ENCODE measurements around the gene FKBP5.
A peak's percentile ranks its signal among the peaks of the same experiment; 100 is the strongest.
"Not testable (repeated sequence)": the region's sequence is repeated elsewhere in the genome, so short reads cannot be mapped to it uniquely, and the experiment has no call there.

FKBP5 gene

DNA sequence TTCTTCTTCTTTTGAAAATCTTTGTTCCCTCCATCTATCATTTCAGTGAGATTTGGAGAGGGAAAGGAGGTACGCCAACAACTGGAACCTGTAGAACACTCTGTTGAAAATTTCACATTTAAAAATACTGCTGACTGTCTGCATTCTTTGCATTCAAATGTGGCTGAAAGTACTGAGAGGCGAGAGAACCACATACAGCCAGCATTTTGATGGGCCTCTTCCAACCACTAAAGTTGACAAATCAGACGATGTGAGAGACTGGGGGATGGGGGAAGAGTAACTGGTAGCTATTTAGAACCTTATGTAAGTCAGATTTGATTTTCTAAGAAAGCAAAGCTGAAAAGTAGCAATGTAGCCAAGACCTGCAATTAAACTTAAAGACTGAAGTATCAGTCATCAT is 77.5 kb downstream of the FKBP5 start:
- DNase-seq (ENCODE audit: low read depth): peak; percentile 80

DNA sequence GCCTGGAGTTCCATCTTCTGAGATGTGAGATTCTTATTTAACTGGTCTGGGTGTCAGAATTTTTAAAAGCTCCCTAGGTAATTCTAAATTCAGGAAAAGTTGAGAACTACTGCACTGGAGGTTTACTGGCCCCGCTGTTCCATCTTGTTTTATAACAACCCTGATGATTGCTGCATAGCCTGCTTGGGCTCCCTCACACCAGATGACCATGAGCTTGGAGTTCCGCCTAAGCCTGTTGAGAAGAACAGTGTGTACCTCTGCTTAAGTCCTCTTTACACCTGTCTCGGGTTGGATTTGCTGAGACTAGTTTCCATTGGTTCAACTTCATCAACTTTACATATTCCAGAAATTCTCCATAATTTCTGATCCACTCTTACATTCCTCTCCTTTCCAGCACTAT is 77.9 kb downstream of the FKBP5 start:
- no peak for DNase-seq (ENCODE audit: low read depth)

DNA sequence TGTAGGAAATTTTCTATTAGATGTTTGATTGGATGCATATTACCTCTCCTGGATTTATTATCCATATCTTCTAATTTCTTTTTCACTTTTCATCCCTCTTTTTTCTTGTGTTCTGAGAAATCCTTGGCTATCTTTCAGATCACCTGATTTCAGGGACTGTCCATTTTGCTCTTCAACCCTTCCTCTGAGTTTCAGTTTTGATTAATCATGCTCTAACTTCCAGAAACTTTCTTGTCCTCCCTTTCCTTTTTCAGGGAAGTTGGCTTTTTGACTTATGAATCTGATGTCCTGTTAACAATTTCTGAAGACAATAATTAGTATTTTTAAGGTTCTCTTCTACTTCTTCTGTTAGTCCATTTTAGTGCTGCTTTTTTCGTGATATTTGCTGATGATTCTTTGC is 79.1 kb downstream of the FKBP5 start:
- no peak for DNase-seq (ENCODE audit: low read depth)

DNA sequence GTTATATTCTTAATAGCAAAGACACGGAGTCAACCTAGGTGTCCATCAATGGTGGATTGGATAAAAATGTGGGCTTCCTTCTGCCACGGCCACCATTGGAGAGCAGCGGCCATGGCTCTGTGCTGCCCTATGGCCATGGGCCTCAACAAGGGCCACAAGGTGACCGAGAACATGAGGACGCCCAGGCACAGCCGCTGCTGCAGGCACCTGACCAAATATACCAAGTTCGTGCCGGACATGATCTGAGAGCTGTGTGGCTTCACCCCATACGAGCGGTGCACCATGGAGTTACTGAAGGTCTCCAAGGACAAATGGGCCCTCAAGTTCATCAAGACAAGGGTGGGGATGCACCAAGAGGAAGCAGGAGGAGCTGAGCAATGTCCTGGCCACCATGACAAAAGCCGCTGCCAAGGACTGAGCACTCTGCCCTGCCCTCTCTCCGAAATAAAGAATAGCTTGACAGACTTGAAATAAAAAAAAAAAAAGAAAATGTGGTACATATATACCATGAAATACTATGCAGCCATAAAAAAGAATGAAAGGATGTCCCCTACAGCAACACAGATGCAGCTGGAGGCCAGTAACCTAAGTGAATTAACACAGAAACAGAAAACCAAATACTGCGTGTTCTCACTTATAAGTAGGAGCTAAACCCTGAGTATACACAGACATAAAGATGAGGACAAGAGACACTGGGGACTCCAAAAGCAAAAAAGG is 81.0 kb downstream of the FKBP5 start:
- DNase-seq (ENCODE audit: low read depth): no peak

DNA sequence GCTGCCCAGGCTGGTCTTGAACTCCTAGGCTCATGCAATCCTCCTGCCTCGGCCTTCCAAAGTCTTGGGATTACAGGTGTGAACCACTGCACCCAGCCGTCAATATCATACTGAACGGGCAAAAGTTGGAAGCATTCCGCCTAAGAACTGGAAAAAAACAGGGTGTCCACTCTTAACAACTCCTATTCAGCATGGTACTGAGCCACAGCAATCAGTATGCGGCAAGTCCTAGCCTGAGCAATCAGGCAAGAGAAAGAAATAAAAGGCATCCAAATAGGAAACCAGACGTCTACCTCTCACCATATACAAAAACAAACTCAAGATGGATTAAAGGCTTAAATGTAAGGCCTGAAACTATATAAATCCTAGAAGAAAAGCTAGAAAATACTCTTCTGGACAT is 83.1 kb downstream of the FKBP5 start:
- DNase-seq (ENCODE audit: low read depth): no peak

DNA sequence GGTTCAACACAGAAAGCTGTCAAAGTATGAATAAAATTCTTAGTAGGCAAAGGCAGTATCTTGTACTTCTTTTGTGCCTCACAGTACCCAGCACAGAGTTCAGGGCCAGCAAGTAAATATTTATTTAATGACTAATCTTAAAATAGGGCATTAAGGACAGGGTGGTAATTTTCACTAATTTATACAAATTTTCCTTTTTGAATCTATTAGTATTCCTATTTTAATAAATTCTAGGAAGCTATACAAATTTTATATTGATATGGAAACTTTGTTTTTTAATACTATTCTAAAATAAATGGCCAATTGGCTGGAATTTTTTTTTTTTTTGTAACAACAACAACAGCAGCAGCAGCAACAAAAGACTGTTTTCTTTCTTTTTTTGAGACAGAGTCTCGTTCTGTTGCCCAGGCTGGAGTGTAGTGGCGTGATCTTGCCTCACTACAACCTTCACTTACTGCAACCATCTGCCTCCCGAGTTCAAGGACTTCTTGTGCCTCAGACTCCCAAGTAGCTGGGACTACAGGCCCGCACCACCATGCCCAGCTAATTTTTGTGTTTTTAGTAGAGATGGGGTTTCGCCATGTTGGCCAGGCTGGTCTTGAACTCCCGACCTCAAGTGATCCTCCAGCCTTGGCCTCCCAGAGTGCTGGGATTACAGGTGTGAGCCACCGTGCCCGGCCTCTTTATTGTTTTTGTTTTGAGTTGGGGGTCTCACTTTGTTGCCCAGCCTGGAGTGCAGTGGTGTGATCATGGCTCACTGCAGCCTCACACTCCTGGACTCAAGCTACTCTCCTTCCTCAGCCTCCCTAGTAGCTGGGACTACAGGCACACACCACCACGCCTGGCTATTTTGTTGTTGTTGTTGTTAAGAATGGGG is 85.2 kb downstream of the FKBP5 start:
- DNase-seq (ENCODE audit: low read depth): peak; percentile 37

DNA sequence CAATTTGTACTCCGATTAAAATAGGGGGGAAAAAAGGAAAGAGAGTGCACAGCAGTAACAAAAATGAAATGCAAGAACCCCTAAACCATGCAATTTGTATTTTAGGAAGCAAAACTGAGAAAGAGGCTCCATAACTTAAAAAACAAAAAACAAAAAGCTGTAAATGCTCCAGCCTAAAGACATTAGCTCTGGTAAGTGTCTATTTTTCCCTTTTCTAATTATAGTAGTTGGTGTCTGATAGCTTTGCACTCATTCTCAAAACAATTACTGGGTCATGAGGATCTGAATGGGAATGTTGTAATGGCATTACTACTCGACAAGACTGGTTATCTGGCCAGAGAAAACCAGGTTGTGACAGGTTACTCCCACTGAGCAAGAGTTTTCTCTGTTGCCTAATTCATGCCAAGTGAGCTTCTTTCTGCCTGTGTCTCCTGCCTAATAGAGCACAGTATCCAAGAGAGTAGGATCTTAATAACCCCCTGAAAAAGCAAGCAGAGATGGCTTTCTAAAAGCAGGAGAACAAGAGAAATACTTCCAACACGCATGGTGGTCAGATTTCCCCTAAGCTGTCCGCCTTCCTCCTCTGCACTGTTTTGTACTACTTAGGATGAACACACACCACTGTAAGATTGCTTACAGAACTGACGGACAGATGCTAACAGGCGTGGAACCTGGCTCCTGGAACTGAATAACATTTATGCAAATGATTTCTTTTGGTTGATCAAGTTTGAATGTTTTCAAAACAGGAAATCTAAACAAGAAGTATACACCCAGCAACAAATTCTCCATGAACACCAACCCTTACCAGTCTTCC is 86.4 kb downstream of the FKBP5 start:
- DNase-seq (ENCODE audit: low read depth): peak; percentile 51

DNA sequence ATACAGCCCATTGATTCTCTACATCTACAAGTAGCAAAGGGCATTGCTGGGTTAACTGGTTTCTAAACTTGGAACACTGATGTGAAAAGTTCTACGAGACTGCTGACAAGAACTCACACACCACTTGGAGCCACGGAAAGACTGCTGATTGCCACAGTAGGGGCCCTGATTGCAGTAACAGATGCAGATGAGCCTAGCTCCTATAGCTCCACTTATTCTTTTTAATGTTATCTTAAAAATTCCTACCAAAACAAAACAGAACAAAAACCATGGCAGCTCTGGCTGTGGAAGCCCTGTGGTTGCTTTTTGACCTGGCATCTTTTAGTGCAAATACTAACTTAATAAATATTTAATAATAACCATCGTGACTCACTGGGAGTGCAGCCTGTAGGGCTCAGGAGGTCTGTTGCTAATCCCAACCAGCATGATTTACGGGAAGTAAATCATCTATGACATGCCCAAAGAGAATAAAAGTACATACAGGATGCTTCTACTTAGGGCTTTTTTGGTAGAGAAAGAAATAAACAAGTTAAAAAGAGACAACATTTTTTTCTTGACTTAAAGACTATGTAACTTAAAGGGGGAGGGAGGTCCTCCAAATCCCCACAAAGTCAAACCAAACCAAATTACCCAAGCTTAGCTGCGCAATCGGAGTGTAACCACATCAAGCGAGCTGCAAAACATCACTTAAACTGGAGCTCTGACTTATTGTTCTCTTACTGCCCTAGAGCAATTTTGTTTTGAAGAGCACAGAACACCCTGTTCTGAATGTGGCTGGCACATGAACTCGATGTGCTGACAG is 87.2 kb downstream of the FKBP5 start:
- DNase-seq (ENCODE audit: low read depth): peak; percentile 94

DNA sequence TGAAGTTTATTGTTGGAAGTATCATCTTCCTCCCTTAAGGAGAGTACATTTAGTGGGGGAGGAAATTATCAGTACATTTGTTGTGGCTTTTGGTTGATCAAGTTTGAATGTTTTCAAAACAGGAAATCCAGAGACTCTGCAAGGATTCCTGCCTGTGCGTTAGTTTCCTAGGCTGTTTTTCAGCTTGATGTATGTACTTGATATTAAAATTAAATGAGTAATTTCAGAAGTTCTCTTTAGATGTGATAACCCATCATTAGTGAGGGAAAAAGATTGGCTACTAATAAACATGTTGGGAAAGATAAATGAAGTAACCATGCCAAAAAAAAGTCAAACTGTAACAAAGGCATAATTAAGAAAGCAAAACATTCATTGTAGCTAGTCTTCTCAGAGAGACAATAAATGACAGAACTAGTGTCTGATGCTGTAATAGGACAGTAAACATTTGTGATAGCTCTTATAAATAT is 88.0 kb downstream of the FKBP5 start:
- DNase-seq (ENCODE audit: low read depth): no peak

DNA sequence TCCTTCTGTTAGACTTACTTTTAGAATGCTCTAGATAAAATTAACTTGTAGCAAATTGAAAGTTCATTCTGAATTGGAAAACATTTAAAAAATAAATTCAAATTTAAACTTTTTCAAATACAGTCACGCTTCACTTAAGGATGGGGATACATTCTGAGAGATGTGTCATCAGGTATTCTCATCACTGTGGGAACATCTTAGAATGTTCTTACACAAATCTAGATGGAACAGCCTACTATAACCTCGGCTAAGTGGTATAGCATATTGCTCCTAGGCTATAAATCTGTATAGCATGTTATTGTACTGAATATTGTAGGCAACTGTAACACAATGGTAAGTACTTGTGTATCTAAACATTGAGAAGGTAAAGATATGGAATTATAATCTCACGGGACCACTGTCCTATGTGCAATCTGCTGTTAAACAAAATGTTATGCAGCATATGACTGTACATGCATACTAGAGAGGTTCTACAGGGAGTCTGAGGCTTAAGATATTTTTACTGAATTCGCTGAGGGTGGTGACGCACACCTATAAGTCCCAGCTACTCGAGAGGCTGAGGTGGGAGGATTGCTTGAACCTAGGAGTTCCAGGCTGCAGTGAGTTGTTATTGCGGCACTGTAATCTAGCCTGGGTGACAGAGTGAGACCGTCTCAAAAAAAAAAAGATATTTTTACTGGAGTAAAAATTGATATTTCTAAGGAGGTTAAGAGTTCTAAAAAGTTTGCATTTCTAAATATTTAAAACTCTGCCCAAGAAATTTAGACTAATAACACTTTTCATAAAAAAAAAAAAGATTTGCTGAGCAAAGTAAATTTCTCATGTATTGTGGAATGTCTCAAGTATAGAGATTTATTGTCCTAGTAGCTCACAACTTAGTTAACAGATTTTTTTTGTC is 88.7 kb downstream of the FKBP5 start:
- no peak for DNase-seq (ENCODE audit: low read depth)

DNA sequence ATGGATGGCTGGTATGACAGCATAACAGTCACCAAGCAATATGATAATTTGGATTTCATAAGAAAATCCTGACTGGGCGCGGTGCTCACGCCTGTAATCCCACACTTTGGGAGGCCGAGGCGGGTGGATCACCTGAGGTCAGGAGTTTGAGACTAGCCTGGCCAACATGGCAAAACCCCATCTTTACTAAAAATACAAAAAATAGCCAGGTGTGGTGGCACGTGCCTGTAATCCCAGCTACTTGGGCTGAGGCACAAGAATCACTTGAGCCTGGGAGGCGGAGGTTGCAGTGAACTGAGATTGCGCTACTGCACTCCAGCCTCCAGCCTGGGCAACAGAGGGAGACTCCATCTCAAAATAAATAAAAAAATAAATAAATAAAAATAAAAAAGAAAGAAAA is 90.1 kb downstream of the FKBP5 start:
- DNase-seq (ENCODE audit: low read depth): not testable (repeated sequence)

DNA sequence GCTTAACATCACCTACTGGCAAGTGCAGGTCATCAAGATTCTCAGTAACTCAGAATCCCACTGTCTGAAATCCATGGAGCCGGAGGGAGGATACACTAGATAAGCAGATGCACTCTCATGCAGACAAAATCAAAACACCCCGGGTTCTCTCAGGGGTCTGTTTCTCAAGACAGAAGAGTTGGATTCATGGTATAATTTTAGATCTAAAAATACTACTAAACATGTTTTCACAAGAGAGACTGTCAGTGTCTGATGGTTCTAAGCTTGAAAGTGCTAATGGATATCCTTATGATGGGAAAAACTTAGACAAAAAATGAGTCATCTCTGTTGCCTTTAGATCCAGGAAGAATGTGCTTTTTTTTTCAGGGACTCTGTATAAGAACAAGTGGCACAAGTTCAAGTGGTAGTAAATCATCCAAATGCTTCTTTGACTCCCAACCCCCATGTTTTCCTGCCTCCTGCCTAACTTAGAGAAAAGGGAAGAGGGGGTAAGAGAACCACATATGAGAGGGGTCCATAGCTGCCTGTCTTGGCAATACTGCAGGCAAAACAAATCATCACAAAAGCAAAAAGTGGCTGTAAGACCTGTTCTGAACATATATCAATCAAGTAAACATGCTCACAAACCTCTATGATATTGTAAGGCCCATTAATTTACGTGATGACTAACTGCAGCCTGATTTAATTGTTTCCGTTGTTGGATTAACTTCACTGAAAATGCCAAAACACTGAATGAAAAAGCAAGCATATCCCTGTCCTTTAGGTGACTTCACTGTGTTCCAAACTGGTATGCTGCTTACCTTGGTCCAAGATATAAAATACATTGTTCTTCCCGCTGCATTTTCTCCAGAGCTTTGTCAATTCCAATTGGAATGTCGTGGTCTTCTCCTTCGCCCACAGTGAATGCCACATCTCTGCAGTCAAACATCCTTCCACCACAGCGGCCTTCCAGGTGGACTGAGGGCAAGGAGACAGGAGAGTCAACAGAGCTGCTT is 92.0 kb downstream of the FKBP5 start:
- DNase-seq (ENCODE audit: low read depth): peak; percentile 95

DNA sequence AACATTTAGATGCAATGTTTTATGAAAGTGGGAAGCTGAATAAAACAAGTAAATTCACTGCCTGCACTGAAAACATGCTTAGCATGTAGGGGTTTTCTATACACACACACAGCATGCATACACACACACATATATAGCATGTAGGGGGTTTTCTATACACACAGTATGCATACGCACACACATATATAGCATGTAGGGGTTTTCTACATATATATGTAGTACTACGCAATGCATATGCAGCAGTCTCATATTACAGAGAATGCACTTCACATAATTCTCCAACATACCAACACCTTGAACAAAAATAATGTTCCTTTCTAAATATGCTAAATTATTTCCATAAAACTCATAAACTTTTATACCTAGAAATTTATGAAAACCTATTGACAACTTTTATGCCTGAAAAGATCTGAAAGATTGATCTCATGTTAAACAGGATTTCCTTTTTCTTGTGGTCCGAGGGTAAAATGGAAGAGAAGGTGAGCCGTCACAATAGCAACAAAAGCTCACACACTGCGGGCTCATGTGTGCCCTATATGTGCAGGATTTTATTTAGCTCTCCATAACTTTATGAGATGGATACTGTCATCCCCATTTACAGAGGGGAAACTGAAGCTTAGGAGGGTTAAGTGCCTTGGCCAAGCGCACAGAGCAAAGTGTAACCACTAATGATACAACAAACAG is 94.1 kb downstream of the FKBP5 start:
- no peak for DNase-seq (ENCODE audit: low read depth)

DNA sequence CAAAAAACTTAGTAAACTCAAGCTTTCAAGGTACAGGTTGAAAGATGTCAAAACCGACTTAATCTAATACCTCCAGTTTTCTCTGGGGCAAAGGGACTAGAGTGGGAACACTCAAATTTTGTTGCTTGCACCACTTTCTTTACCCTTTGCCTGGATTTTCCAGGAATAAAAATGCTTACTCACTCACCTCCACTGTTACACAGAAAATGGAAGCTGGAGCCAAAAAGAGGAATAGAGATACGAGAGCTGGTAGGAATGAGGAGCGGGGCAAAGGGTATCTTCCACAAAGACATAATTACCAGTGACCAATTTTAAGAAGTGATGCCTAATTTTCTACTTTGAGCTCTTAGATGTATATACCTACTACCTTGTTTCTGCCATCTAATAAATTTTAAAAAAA is 96.5 kb downstream of the FKBP5 start:
- DNase-seq (ENCODE audit: low read depth): no peak

DNA sequence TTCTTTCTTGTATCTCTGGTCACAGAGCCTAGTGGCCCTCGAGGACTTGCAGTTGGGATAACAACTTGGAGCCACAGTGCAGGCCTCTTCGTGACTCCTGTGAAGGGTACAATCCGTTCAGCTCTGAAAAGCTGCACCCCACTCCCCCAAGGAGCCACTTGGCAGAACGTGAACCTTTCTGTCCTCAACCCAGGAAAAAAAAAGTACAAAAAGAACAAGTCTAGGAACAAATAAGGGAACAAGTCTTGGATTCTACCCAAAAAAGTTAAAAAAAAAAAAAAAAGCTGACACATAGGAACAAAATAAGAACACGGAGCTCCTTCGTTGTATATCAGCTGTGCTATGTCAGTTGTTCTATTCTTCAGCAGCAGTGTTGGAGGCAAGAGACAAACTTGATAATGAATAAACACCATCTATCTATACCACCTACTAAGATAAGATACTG is 98.1 kb downstream of the FKBP5 start:
- no peak for DNase-seq (ENCODE audit: low read depth)

DNA sequence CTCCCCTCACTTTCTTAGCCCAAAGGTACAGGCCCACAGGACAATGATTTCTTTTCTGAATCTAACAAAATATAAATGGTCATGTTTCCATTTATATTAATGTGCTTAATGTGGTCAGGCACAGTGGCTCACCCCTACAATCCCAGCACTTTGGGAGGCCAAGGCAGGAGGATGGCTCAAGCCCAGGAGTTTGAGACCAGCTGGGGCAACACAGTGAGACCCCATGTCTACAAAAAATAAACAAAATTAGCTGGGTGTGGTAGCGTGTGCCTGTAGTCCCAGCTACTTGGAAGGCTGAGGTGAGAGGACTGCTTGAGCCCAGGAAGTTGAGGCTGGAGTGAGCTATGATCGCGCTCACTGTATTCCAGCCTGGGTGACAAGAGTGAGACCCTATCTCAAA is 98.8 kb downstream of the FKBP5 start:
- DNase-seq (ENCODE audit: low read depth): no peak

DNA sequence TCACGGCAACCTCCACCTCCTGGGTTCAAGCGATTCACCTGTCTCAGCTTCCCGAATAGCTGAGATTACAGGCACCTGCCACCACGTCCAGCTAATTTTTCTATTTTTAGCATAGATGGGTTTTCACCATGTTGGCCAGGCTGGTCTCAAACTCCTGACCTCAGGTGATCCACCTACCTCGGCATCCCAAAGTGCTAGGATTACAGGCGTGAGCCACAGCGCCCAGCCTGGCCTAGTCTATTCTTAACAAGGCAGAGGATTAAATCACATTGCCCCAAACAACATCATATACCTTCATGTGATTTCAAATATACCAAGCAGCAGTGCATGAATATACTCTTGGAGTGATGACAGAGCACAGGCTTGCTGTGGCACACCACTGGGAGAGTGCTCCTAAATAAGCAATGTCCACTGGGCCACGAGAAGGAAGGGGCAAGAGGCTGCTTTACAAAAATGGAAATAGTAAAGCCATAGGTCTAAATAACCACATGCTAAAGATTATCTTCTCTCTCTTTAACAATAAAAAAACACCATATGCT is 99.4 kb downstream of the FKBP5 start:
- no peak for DNase-seq (ENCODE audit: low read depth)

DNA sequence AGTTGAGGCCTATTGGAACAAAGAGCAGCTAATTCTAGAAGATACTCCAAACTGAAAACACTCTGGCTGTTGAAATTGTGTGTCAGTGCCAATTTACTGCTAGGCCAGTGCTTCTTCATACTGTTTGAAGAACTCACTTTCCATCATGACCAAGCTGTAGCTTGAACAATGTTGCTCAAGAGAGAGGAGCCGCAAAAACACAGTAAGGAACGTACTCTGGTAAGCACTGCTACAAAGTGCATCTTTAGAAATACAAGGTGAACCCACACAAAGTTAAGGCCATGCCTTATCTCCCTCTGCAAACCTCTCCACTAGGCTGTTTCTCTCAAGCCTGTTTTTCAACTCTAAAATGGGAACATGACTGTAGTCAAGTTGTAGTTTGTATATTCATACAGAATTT is 101.5 kb downstream of the FKBP5 start:
- no peak for DNase-seq (ENCODE audit: low read depth)
